IPS-20b (cell line): Measurements from ENCODE around the gene DISC1.
"Not testable (repeated sequence)": the region's sequence is repeated elsewhere in the genome, so short reads cannot be mapped to it uniquely, and the experiment has no call there.

Experiments used
- H3K27ac ChIP-seq: one replicate; pipeline ENCODE4 v1.5.1; 2013; ENCODE audit warnings: low read length
- H3K27me3 ChIP-seq: 2 replicates; pipeline ENCODE4 v1.6.1; 2013; ENCODE audit warnings: mild to moderate bottlenecking, low read length, inconsistent platforms; ENCODE audit not compliant: insufficient read depth
- H3K36me3 ChIP-seq: 2 replicates; pipeline ENCODE4 v1.6.1; 2013; ENCODE audit warnings: low read depth, mild to moderate bottlenecking, inconsistent platforms, low read length, moderate library complexity; ENCODE audit not compliant: insufficient read depth
- H3K4me1 ChIP-seq: 2 replicates; pipeline ENCODE4 v1.6.1; 2013; ENCODE audit warnings: mild to moderate bottlenecking, control low read depth, inconsistent platforms, low read length, moderate library complexity; ENCODE audit not compliant: insufficient read depth
- H3K4me3 ChIP-seq: 2 replicates; pipeline ENCODE4 v1.5.1; 2013; ENCODE audit warnings: mild to moderate bottlenecking, low read length, inconsistent platforms
- H3K9ac ChIP-seq: 2 replicates; pipeline ENCODE4 v1.6.1; 2013; ENCODE audit warnings: low read depth, mild to moderate bottlenecking, inconsistent platforms, low read length, moderate library complexity
- H3K9me3 ChIP-seq: 2 replicates; pipeline ENCODE4 v1.6.1; 2013; ENCODE audit warnings: mild to moderate bottlenecking, low read depth, low read length, inconsistent platforms; ENCODE audit not compliant: insufficient read depth

Gene DISC1

GRCh38 chr1:231750818-231751362 lies 124.3 kb downstream of the DISC1 start:
- Histone ChIP-seq H3K4me3 (no peak overlapping the region), H3K27me3 (no peaks in the 10 kb centered on the region), H3K9ac (no peak overlapping the region), H3K27ac (no peak overlapping the region), H3K9me3 (peaks cover 17% of the 10 kb centered on the region), H3K4me1 (no peaks in the 10 kb centered on the region), H3K36me3 (no peaks in the 10 kb centered on the region)

DNA sequence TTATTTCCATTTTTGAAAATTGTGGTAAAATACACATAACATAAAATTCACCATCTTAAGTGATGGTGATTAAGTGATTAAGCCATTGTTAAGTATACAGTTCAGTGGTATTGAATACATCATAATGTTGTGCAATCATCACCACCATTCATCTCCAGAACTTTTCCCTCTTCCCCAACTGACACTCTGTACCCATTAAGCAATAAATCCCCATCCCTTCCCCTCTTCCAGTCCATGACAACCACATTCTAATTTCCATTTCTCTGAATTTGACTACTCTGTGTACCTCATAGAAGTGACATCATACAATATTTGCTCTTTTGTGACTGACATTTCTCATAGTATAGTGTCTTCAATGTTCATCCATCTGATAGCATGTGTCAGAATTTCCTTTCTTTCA lies 124.8 kb downstream of the DISC1 start:
- Histone ChIP-seq H3K36me3 (no peaks in the 10 kb centered on the region), H3K27ac (no peak overlapping the region), H3K4me3 (no peak overlapping the region), H3K9me3 (peaks cover 17% of the 10 kb centered on the region), H3K27me3 (no peaks in the 10 kb centered on the region), H3K4me1 (no peaks in the 10 kb centered on the region), H3K9ac (no peak overlapping the region)

DNA sequence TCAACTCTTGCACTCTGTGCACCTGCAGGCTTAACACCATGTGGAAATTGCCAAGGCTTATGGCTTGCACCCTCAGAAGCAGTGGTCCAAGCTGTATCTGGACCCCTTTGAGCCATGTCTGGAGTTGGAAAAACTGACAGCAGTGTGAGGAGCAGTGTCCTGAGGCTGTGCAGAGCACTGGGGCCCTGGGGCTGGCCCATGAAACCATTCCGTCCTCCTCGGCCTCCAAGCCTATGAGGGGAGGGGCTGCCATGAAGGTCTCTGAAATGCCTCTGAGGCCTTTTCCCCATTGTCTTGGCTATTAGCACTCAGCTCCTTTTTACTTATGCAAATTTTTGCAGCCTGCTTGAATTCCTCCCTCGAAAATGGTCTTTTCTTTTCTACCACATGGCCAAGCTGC lies 126.7 kb downstream of the DISC1 start:
- Histone ChIP-seq H3K36me3 (no peaks in the 10 kb centered on the region), H3K4me3 (no peak overlapping the region), H3K9me3 (peaks cover 17% of the 10 kb centered on the region), H3K9ac (no peak overlapping the region), H3K27ac (no peak overlapping the region), H3K4me1 (no peaks in the 10 kb centered on the region), H3K27me3 (no peaks in the 10 kb centered on the region)

DNA sequence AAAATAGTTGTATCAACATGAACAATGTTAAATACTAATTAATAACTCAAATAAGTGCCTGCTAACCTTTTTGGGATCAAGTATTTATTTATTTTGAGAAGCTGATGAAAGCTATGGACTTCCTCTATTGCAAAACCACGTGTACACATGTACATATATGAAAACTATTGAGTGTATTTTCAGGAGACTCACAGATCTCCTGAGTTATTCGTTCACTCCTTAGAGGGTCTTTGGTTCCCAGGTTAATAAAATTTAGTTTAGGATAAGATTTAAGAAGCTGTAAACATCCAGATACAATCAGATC lies 130.5 kb downstream of the DISC1 start:
- no peak overlapping the region for H3K27ac ChIP-seq
- H3K9ac ChIP-seq: no peak overlapping the region
- H3K27me3 ChIP-seq: no peaks in the 10 kb centered on the region
- no peaks in the 10 kb centered on the region for H3K36me3 ChIP-seq
- no peak overlapping the region for H3K4me3 ChIP-seq
- peaks cover 17% of the 10 kb centered on the region for H3K9me3 ChIP-seq
- no peaks in the 10 kb centered on the region for H3K4me1 ChIP-seq

GRCh38 chr1:231757759-231758158 lies 131.2 kb downstream of the DISC1 start:
- Histone ChIP-seq H3K9ac (no peak overlapping the region), H3K27me3 (no peaks in the 10 kb centered on the region), H3K27ac (no peak overlapping the region), H3K4me1 (no peaks in the 10 kb centered on the region), H3K36me3 (no peaks in the 10 kb centered on the region), H3K4me3 (no peak overlapping the region), H3K9me3 (peaks cover 13% of the 10 kb centered on the region)

DNA sequence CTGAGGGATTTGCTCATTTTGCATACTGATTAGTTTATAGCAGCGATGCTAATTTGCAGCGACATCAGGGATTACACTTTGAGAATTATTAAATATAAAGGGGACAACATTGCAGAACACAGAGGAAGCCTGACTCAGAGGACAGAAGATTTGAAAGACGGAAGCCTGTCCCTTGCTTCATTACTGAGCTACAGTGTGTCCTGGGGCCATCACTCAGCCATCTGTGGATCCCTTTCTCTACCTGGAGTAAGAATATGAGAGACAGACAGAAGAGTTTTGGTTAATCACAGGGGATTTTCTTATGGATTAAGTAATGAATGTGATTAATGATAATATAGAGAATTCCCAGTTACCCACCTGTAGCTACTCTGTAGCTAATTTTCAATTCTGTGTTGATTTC lies 134.7 kb downstream of the DISC1 start:
- Histone ChIP-seq H3K9me3 (no peaks in the 10 kb centered on the region), H3K27ac (no peak overlapping the region), H3K4me3 (no peak overlapping the region), H3K36me3 (no peaks in the 10 kb centered on the region), H3K27me3 (no peaks in the 10 kb centered on the region), H3K4me1 (no peaks in the 10 kb centered on the region), H3K9ac (no peak overlapping the region)

- H3K9me3 ChIP-seq: no peaks in the 10 kb centered on the region
- no peak overlapping the region for H3K9ac ChIP-seq
- H3K4me1 ChIP-seq: no peaks in the 10 kb centered on the region
- no peak overlapping the region for H3K27ac ChIP-seq
- H3K36me3 ChIP-seq: no peaks in the 10 kb centered on the region
- no peaks in the 10 kb centered on the region for H3K27me3 ChIP-seq
- no peak overlapping the region for H3K4me3 ChIP-seq
Observed at GRCh38 chr1:231761747-231762541, 135.4 kb downstream of the DISC1 start.

DNA sequence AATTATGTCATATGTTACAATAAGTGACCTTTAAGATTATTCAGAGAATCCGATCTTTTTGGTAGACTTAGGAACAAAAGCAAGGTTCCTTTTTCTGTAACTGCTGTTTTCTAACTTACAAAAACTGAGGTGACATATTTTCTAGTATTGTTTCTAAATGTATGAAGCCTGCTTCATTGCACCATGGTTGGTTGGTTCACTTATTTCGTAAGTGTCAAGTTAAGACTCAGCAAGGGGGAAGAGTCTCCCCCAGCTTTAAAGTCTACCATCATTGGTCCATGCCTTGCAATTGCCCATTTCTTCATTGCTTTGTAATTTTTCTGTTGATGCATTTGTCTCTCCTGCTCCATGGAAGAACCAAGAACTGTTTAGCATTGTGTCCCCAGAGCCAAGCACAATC lies 136.9 kb downstream of the DISC1 start:
- H3K27me3 ChIP-seq: no peaks in the 10 kb centered on the region
- no peak overlapping the region for H3K4me3 ChIP-seq
- H3K9me3 ChIP-seq: no peaks in the 10 kb centered on the region
- no peaks in the 10 kb centered on the region for H3K36me3 ChIP-seq
- H3K9ac ChIP-seq: no peak overlapping the region
- H3K27ac ChIP-seq: no peak overlapping the region
- no peaks in the 10 kb centered on the region for H3K4me1 ChIP-seq

DNA sequence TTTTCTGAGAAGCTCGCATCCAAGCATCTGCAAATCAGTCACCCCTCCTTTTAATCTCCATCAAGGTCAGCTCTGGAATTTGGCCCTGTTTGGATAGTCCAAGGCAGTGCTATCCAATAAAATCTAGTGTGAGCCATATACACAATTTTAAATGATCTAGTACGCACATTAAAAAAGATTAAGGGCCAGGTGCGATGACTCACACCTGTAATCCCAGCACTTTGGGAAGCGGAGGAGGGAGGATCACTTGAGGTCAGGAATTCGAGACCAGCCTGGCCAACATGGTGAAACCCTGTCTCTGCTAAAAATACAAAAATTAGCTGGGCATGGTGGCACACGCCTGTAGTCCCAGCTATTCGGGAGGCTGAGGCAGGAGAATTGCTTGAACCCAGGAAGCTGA lies 139.2 kb downstream of the DISC1 start:
- not testable (repeated sequence) for H3K27ac ChIP-seq, H3K4me3 ChIP-seq, H3K4me1 ChIP-seq, H3K36me3 ChIP-seq, H3K9ac ChIP-seq, H3K9me3 ChIP-seq, H3K27me3 ChIP-seq

DNA sequence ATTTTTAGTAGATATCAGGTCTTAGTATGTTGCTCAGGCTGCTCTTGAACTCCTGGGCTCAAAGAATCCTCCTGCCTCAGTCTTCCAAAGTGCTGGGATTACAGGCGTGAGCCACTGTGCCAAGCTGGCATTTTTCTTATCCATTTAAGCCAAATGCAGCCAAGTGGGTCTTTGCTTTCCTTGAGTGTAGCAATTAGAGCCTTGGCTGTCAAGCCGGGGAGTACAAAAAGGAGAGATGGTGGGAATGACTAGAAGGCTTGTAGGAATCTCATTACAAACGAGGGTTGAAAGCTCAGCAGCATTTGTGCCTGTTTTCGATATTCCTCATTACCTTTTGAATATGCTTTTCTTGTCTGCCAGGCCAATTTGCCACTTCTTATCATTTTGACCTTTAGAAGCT lies 140.9 kb downstream of the DISC1 start:
- Histone ChIP-seq H3K4me1 (peaks cover 6% of the 10 kb centered on the region; the same call in 1 of the 2 replicates), H3K27me3 (no peaks in the 10 kb centered on the region), H3K4me3 (no peak overlapping the region), H3K27ac (no peak overlapping the region), H3K9me3 (no peaks in the 10 kb centered on the region), H3K36me3 (no peaks in the 10 kb centered on the region), H3K9ac (no peak overlapping the region)

- Histone ChIP-seq H3K36me3 (no peaks in the 10 kb centered on the region), H3K27ac (no peak overlapping the region)
Observed at GRCh38 chr1:231768416-231768815, 141.8 kb downstream of the DISC1 start.

GRCh38 chr1:231770506-231771175 lies 144.1 kb downstream of the DISC1 start:
- Histone ChIP-seq H3K4me1 (peaks cover 6% of the 10 kb centered on the region; the same call in 1 of the 2 replicates), H3K4me3 (no peak overlapping the region), H3K27me3 (no peaks in the 10 kb centered on the region), H3K9ac (no peak overlapping the region), H3K36me3 (no peaks in the 10 kb centered on the region), H3K9me3 (no peaks in the 10 kb centered on the region), H3K27ac (no peak overlapping the region)

More at GRCh38 chr1:231768416-231768815, 141.8 kb downstream of the DISC1 start:
- Histone ChIP-seq H3K9ac (no peak overlapping the region), H3K9me3 (no peaks in the 10 kb centered on the region), H3K4me3 (no peak overlapping the region), H3K4me1 (peaks cover 6% of the 10 kb centered on the region; the same call in 1 of the 2 replicates), H3K27me3 (no peaks in the 10 kb centered on the region)
